Liver (tissue), 9 donors: ENCODE data around the gene SH3RF3. TPM values are rescaled to one million over a fixed set of nuclear protein-coding genes. Genes with fewer than 3 reads are reported as not detected.
A peak's percentile ranks its signal among the peaks of the same experiment; 100 is the strongest.

Experiments
- DNase-seq: peaks from one replicate; pipeline ENCODE4 v3.0.0-alpha.2; 2017; ENCODE audit warnings: low spot score
- H3K27ac ChIP-seq, 2 donors: one replicate each; pipeline ENCODE4 v1.7.0; 2013; ENCODE audit warnings: inconsistent platforms in 2 of 2, low read length in 2 of 2, control low read depth in 1 of 2, low read depth in 1 of 2, mild to moderate bottlenecking in 1 of 2
- H3K27me3 ChIP-seq, 4 donors: one replicate each; pipeline versions ENCODE4 v1.6.1 to v1.7.0; 2013; ENCODE audit warnings: low read length in 3 of 4, inconsistent platforms in 1 of 4, mild to moderate bottlenecking in 1 of 4, moderate library complexity in 1 of 4; ENCODE audit not compliant: control insufficient read depth in 4 of 4, insufficient read depth in 4 of 4
- H3K36me3 ChIP-seq, 4 donors: one replicate each; pipeline versions ENCODE4 v1.6.1 to v1.7.0; 2013; ENCODE audit warnings: low read length in 3 of 4, mild to moderate bottlenecking in 3 of 4, low read depth in 1 of 4, moderate library complexity in 1 of 4; ENCODE audit not compliant: control insufficient read depth in 4 of 4, insufficient read depth in 3 of 4
- H3K4me1 ChIP-seq, 4 donors: one replicate each; pipeline versions ENCODE4 v1.6.1 to v1.7.0; 2013; ENCODE audit warnings: low read length in 3 of 4, mild to moderate bottlenecking in 3 of 4, moderate library complexity in 1 of 4; ENCODE audit not compliant: control insufficient read depth in 4 of 4, insufficient read depth in 4 of 4
- H3K4me3 ChIP-seq, 3 donors: one replicate each; pipeline versions ENCODE4 v1.6.1 to v1.7.0; 2013; ENCODE audit warnings: low read length in 3 of 3, control low read depth in 1 of 3, low read depth in 1 of 3, mild to moderate bottlenecking in 1 of 3
- H3K9ac ChIP-seq, 2 donors: one replicate each; pipeline ENCODE4 v1.7.0; 2013; ENCODE audit warnings: low read length in 2 of 2, mild to moderate bottlenecking in 2 of 2, moderate library complexity in 2 of 2, control low read depth in 1 of 2, low read depth in 1 of 2
- H3K9me3 ChIP-seq, 4 donors: one replicate each; pipeline versions ENCODE4 v1.6.1 to v1.7.0; 2013; ENCODE audit warnings: low read length in 3 of 4; ENCODE audit not compliant: control insufficient read depth in 4 of 4
- ATF3 ChIP-seq: IDR thresholded peaks from 2 replicates; pipeline ENCODE4 v1.6.1; 2016; ENCODE audit warnings: antibody characterized with exemption
- CTCF ChIP-seq: fragments of 150-350 bp; IDR thresholded peaks from 2 replicates; pipeline ENCODE4 v1.5.1; 2017; ENCODE audit warnings: improper control_type of control experiment, low read depth, low read length; ENCODE audit not compliant: missing input control
- EGR1 ChIP-seq, 2 donors: IDR thresholded peaks; 2 replicates each; pipeline ENCODE4 v1.6.1; 2016 to 2018; ENCODE audit warnings: antibody characterized with exemption in 2 of 2, low read depth in 2 of 2
- FOXA2 ChIP-seq: IDR thresholded peaks from 2 replicates; pipeline ENCODE4 v1.6.1; 2016; ENCODE audit warnings: antibody characterized with exemption
- GABPA ChIP-seq, 2 donors: IDR thresholded peaks in 1 of 2; conservative IDR thresholded peaks in 1 of 2; 2 replicates each; pipeline ENCODE4 v1.6.1; 2016; ENCODE audit warnings: antibody characterized with exemption in 2 of 2, mild to moderate bottlenecking in 1 of 2, moderate library complexity in 1 of 2
- HNF4G ChIP-seq: IDR thresholded peaks from 2 replicates; pipeline ENCODE4 v1.6.1; 2016; ENCODE audit warnings: antibody characterized with exemption
- JUND ChIP-seq, 2 donors: IDR thresholded peaks; 2 replicates each; pipeline ENCODE4 v1.6.1; 2016; ENCODE audit warnings: antibody characterized with exemption in 2 of 2
- MAX ChIP-seq: IDR thresholded peaks from 2 replicates; pipeline ENCODE4 v1.6.1; 2016; ENCODE audit warnings: antibody characterized with exemption
- NR2F2 ChIP-seq: IDR thresholded peaks from 2 replicates; pipeline ENCODE4 v1.6.1; 2016; ENCODE audit warnings: antibody characterized with exemption
- REST ChIP-seq: IDR thresholded peaks from 2 replicates; pipeline ENCODE4 v1.6.1; 2016; ENCODE audit warnings: antibody characterized with exemption, mild to moderate bottlenecking
- RXRA ChIP-seq, 2 donors: IDR thresholded peaks; 2 replicates each; pipeline ENCODE4 v1.6.1; 2017 to 2018; ENCODE audit warnings: antibody characterized with exemption in 2 of 2, mild to moderate bottlenecking in 1 of 2
- SP1 ChIP-seq: IDR thresholded peaks from 2 replicates; pipeline ENCODE4 v1.6.1; 2018; ENCODE audit warnings: antibody characterized with exemption, mild to moderate bottlenecking
- TAF1 ChIP-seq: conservative IDR thresholded peaks from 2 replicates; pipeline ENCODE4 v1.6.1; 2016; ENCODE audit warnings: antibody characterized with exemption, mild to moderate bottlenecking
- YY1 ChIP-seq: IDR thresholded peaks from 2 replicates; pipeline ENCODE4 v1.6.1; 2016; ENCODE audit warnings: antibody characterized with exemption, mild to moderate bottlenecking
- ZBTB33 ChIP-seq: IDR thresholded peaks from 2 replicates; pipeline ENCODE4 v1.6.1; 2016; ENCODE audit warnings: antibody characterized with exemption
- WGBS: extraction: QIAGEN DNeasy Blood & Tissue Kit; methylation state at CpG from one replicate; pipeline ENCODE4 v1.1.7; 2013; 5-methylcytosine and 5-hydroxymethylcytosine counted together
- polyA plus RNA-seq, 2 donors: library from polyadenylated mRNA; stranded (reverse) in 1 of 2; unstranded in 1 of 2; fragments of 200-250 nt in 1 of 2; fragments of >200 nt in 1 of 2; fragmentation: Nextera tagmentation in 1 of 2; extraction: Ambion mirVana in 1 of 2; gene quantifications; one replicate each; pipeline versions ENCODE4 v1.2.1 to v1.2.3, GENCODE V29; 2013 to 2015
- total RNA-seq, 2 donors: library from RNA; depleted of rRNA; stranded (reverse); fragments of >200 nt; gene quantifications; one replicate each; pipeline ENCODE4 v1.2.3, GENCODE V29; 2014
- donor health status: healthy.
- donor health status: healthy.
- donor health status: healthy.
- donor health status: healthy.
- donor health status: healthy.

Gene SH3RF3
- total and polyA plus RNA-seq, 4 donors, result 0.11 to 1.0 (median 0.54) TPM

- no peaks in the 10 kb centered on the region for H3K36me3 ChIP-seq
- TF ChIP-seq JUND (IDR thresholded peaks at IDR 0.05) (no peak), NR2F2 (no peak), MAX (no peak), ZBTB33 (no peak), HNF4G (no peak), CTCF (no peak), RXRA (IDR thresholded peaks at IDR 0.05) (no peak), YY1 (no peak), TAF1 (no peak)
- H3K9ac ChIP-seq, result no peak overlapping the region
- H3K4me3 ChIP-seq, result no peak overlapping the region
- H3K4me1 ChIP-seq, result no peaks in the 10 kb centered on the region
- H3K27ac ChIP-seq, result no peak overlapping the region
- H3K27me3 ChIP-seq, result no peaks in the 10 kb centered on the region
- no peak for DNase-seq
- WGBS, result 96% methylated on average over 4 of the region's 4 CpGs
- H3K9me3 ChIP-seq, result no peaks in the 10 kb centered on the region
These were observed 153.9 kb downstream of the SH3RF3 start for GRCh38 chr2:109282865-109283264.

GRCh38 chr2:109284826-109285225, 155.8 kb downstream of the SH3RF3 start:
- no peaks in the 10 kb centered on the region for H3K4me1 ChIP-seq
- H3K9ac ChIP-seq, result no peak overlapping the region
- WGBS, result 70% methylated on average over 7 of the region's 7 CpGs
- no peaks in the 10 kb centered on the region for H3K36me3 ChIP-seq
- TF ChIP-seq CTCF, result no peak
- TF ChIP-seq NR2F2, result peak; percentile 7
- TF ChIP-seq FOXA2, result no peak
- no peak for TF ChIP-seq GABPA (IDR thresholded peaks at IDR 0.05 in 1 of 2, conservative IDR thresholded peaks at IDR 0.05 in 1 of 2)
- H3K27me3 ChIP-seq, result no peaks in the 10 kb centered on the region
- H3K4me3 ChIP-seq, result no peak overlapping the region
- no peak overlapping the region for H3K27ac ChIP-seq
- DNase-seq, result no peak
- H3K9me3 ChIP-seq, result no peaks in the 10 kb centered on the region

- H3K27ac ChIP-seq, result no peak overlapping the region
- H3K36me3 ChIP-seq, result no peaks in the 10 kb centered on the region
- TF ChIP-seq GABPA (IDR thresholded peaks at IDR 0.05 in 1 of 2, conservative IDR thresholded peaks at IDR 0.05 in 1 of 2), result no peak
- no peak for TF ChIP-seq EGR1 (IDR thresholded peaks at IDR 0.05; ENCODE audit: low read depth in 2 of 2)
- no peak for TF ChIP-seq ATF3
- TF ChIP-seq ZBTB33, result no peak
- no peak for TF ChIP-seq RXRA (IDR thresholded peaks at IDR 0.05)
- no peak for TF ChIP-seq REST
- TF ChIP-seq FOXA2, result no peak
- no peak for TF ChIP-seq SP1
- no peaks in the 10 kb centered on the region for H3K9me3 ChIP-seq
- no peak overlapping the region for H3K9ac ChIP-seq
- H3K4me1 ChIP-seq, result no peaks in the 10 kb centered on the region
- no peak overlapping the region for H3K4me3 ChIP-seq
- H3K27me3 ChIP-seq, result no peaks in the 10 kb centered on the region
- 86% methylated on average over 11 of the region's 11 CpGs for WGBS
- DNase-seq, result no peak
These were observed 156.2 kb downstream of the SH3RF3 start for GRCh38 chr2:109285244-109285651.
